Left renal cortex interstitium (tissue), 4 donors: ENCODE measurements around the gene TSSK3. TPM values are rescaled to one million over a fixed set of nuclear protein-coding genes. Genes with fewer than 3 reads are reported as not detected.
"Not testable (repeated sequence)": the region's sequence is repeated elsewhere in the genome, so short reads cannot be mapped to it uniquely, and the experiment has no call there.

Experiments
- DNase-seq, 4 donors: peaks; one replicate each; pipeline ENCODE4 v3.0.0-alpha.2; 2013; ENCODE audit warnings: low read depth in 4 of 4, low spot score in 2 of 4, missing footprints in 1 of 4
- polyA plus RNA-seq, 4 donors: library from polyadenylated mRNA; unstranded; fragments of 120-200 nt; gene quantifications; one replicate each; pipeline ENCODE4 v1.2.1, GENCODE V29; 2013; ENCODE audit not compliant: insufficient read length in 4 of 4

Gene TSSK3
- polyA plus RNA-seq, 4 donors, result 2.0 to 9.1 (median 5.1) TPM

GRCh38 chr1:32394890-32395432, 32.6 kb downstream of the TSSK3 start:
- DNase-seq, result no peak

- not testable (repeated sequence) for DNase-seq
Observed at GRCh38 chr1:32396524-32396923, 34.2 kb downstream of the TSSK3 start.

- DNase-seq, result no peak
Observed at GRCh38 chr1:32398401-32398800, 36.1 kb downstream of the TSSK3 start.

GRCh38 chr1:32399843-32400242, 37.5 kb downstream of the TSSK3 start:
- no peak for DNase-seq

- DNase-seq, result peak; percentile 41 to 69 (median 53)
Observed at GRCh38 chr1:32400876-32401631, 38.7 kb downstream of the TSSK3 start.

GRCh38 chr1:32404946-32405345, 42.6 kb downstream of the TSSK3 start:
- no peak for DNase-seq

- no peak for DNase-seq
Observed at GRCh38 chr1:32405672-32406467, 43.5 kb downstream of the TSSK3 start.

- DNase-seq, result no peak
Observed at GRCh38 chr1:32406629-32407111, 44.3 kb downstream of the TSSK3 start.

- no peak for DNase-seq
Observed at GRCh38 chr1:32411261-32411660, 48.9 kb downstream of the TSSK3 start.

GRCh38 chr1:32413507-32414185, 51.3 kb downstream of the TSSK3 start:
- no peak for DNase-seq

Other genes with a start within 250 kb of the TSSK3 start
- gene TXLNA, start 182.9 kb upstream of the TSSK3 start, polyA plus RNA-seq, result 10 to 100 TPM; 43.3 to 49.8 (median 45.9) TPM
- 10 to 100 TPM; 21.0 to 30.9 (median 27.7) TPM for gene CCDC28B, start 161.9 kb upstream of the TSSK3 start, polyA plus RNA-seq
- gene IQCC, start 156.9 kb upstream of the TSSK3 start, polyA plus RNA-seq, result 10 to 100 TPM in 2 of 4 donors, 1 to 10 TPM in 2; 6.8 to 10.7 (median 8.7) TPM
- gene DCDC2B, start 153.4 kb upstream of the TSSK3 start, polyA plus RNA-seq, result 1 to 10 TPM in 2 of 4 donors, under 1 TPM in 2; 0.21 to 2.4 (median 1.4) TPM
- 10 to 100 TPM; 20.2 to 32.3 (median 27.1) TPM for gene TMEM234, start 140.2 kb upstream of the TSSK3 start, polyA plus RNA-seq
- 100 to 1,000 TPM; 147 to 179 (median 174) TPM for gene EIF3I, start 140.1 kb upstream of the TSSK3 start, polyA plus RNA-seq
- 10 to 100 TPM in 2 of 4 donors, 1 to 10 TPM in 2; 8.6 to 12.5 (median 10.0) TPM for gene FAM167B, start 115.3 kb upstream of the TSSK3 start, polyA plus RNA-seq
- 1 to 10 TPM; 4.3 to 6.9 (median 6.1) TPM for gene LCK, start 111.3 kb upstream of the TSSK3 start, polyA plus RNA-seq
- 100 to 1,000 TPM; 159 to 219 (median 180) TPM for gene HDAC1, start 70.5 kb upstream of the TSSK3 start, polyA plus RNA-seq
- 100 to 1,000 TPM; 389 to 551 (median 440) TPM for gene MARCKSL1, start 26.3 kb upstream of the TSSK3 start, polyA plus RNA-seq
- 10 to 100 TPM in 1 of 4 donors, 1 to 10 TPM in 3; 2.8 to 10.6 (median 8.5) TPM for gene FAM229A, start 54 bp upstream of the TSSK3 start, polyA plus RNA-seq
- 10 to 100 TPM; 60.6 to 69.4 (median 63.3) TPM for gene BSDC1, start 31.9 kb downstream of the TSSK3 start, polyA plus RNA-seq
- gene ZBTB8B, start 102.5 kb downstream of the TSSK3 start, polyA plus RNA-seq, result 1 to 10 TPM in 2 of 4 donors, under 1 TPM in 2; 0.73 to 2.1 (median 1.4) TPM
- gene ZBTB8A, start 176.9 kb downstream of the TSSK3 start, polyA plus RNA-seq, result 10 to 100 TPM; 15.1 to 19.8 (median 16.1) TPM